ENCODE measurements around the gene KLK14.

Gene KLK14, protein sequence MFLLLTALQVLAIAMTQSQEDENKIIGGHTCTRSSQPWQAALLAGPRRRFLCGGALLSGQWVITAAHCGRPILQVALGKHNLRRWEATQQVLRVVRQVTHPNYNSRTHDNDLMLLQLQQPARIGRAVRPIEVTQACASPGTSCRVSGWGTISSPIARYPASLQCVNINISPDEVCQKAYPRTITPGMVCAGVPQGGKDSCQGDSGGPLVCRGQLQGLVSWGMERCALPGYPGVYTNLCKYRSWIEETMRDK

DNA sequence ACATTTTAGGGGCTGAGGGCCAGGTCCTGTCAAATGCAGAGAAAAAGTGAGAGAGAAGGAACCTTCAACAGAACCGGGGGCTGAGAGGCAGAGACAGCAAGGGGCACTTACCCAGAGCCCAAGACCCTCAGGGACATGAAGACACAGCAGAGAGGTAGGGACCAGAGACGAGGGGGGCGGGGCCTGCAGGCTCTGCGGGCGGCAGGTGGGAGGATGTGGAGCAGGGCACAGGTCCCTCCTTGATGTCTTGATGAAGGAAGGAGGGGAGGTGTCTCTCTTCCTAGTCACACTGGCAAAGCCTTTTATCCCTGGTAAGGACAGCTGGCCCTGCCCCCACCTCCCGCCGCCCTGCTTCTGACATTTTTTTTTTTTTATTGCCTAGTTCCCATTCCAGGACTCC lies at the start of gene KLK14:
KLK14 (minus strand) TSS at position 277 of the 400 bp plus-strand sequence; CDS start at position 4, 273 bp downstream.
- no peak for DNase-seq

DNA sequence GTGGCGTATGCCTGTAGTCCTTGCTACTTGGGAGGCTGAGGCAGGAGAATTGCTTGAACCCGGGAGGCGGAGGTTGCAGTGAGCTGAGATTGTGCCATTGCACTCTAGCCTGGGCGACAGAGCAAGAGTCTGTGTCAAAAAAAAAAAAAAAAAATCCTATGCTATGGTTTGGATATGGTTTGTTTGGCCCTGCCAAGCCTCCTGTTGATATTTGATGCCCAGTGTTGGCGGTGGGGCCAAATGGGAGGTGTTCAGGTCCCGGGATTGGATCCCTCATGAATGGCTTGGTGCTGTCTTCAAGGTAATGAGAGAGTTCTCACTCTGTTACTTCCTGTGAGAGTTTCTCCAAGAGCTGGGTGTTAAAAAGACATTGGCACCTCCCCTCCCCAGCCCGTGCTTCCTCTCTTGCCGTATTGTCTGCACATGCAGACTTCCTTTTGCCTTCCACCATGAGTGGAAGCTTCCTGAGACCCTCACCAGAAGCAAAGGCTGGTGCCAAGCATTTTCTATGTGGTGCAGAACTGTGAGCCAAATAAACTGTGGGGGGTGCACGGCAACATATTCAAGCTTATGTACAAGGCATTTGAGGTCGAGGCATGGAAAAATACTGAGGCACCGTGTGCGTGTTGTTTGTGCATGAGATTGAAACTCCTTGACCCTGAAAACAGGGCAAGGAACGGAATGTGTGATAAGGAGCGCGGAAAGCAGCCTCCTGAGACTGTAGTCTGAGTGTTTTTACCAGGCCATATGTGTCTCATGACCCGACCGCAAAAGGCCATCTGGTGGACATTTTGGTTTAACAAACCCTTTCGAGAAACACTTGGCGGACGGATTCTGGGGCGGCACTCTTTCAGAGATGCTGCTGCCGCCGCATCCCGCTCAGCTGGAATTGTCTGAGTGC lies 49.3 kb upstream of the KLK14 start:
- DNase-seq = peak; percentile 40

DNA sequence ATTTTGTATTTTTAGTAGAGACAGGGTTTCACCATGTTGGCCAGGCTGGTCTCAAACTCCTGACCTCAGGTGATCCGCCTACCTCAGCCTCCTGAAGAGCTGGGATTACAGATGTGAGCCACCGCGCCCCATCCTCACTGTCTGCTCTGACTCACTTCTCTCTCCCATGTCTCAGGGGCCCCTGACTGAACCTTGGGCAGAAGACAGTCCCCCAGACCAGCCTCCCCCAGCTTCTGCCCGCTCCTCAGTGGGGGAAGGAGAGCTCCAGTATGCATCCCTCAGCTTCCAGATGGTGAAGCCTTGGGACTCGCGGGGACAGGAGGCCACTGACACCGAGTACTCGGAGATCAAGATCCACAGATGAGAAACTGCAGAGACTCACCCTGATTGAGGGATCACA lies 47.0 kb upstream of the KLK14 start:
- DNase-seq = no peak

DNA sequence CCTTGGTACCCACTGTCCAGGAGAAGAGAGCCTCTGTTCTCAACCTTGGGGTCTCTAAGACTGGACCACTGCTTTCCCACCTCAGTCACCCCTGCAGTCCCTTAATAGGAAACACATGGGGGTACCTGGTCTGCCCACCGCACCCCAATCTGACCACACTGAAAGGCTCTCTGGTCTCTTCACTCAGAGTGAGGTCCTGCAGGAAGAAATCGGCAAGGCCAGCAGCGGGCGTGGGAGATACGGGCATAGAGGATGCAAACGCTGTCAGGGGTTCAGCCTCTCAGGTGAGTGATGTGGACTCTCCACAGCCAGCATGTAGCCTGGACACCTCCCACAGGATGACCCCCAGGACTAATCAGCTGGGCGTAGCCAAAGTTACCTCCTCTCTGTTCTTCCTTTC lies 45.5 kb upstream of the KLK14 start:
- no peak for DNase-seq

DNA sequence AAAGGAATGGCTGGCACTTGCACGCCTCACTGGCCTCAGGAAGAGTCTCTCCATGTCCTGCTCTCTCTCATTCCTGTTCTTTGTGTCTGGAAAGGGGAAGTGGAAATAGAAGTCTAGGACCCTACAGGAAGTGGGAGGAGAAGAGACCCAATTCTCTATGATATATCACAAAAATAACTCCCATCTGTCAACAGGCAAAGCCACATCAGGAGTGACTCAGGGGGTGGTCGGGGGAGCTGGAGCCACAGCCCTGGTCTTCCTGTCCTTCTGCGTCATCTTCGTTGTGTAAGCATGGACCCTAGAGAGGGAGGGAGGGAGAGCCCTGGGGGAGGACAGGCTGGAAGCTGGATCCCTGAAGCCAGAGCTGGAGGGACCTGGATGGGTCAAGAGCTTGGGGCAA lies 45.1 kb upstream of the KLK14 start:
- no peak for DNase-seq

DNA sequence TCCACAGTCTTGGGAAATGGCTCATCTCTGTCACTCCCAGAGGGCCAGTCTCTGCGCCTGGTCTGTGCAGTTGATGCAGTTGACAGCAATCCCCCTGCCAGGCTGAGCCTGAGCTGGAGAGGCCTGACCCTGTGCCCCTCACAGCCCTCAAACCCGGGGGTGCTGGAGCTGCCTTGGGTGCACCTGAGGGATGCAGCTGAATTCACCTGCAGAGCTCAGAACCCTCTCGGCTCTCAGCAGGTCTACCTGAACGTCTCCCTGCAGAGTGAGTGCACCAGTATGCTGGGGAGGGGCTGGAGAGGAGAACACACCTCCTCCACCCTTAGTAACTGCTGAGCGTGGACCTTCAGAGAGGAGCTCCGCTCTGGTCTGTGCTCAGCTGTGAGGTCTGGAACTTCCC lies 44.3 kb upstream of the KLK14 start:
- DNase-seq = no peak

DNA sequence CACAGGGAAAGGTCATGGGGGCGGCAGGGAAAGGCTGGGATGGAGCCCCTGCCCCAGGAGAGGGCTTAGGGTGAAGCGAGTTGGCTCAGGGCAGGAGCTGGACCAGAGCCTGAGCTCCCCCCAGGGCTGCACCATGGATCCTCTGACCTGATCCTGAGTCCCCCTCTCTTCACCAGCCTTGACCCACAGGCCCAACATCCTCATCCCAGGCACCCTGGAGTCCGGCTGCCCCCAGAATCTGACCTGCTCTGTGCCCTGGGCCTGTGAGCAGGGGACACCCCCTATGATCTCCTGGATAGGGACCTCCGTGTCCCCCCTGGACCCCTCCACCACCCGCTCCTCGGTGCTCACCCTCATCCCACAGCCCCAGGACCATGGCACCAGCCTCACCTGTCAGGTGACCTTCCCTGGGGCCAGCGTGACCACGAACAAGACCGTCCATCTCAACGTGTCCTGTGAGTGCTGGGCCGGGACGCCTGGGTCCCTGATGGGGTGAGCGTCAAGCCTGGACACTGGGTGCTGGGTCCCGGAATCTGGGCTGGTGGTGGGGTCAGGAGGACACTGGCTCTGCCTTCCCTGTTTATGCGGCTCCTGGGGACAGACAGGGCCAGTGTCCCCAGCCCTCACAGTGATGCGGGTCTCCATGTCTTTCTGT lies 42.9 kb upstream of the KLK14 start:
- no peak for DNase-seq

DNA sequence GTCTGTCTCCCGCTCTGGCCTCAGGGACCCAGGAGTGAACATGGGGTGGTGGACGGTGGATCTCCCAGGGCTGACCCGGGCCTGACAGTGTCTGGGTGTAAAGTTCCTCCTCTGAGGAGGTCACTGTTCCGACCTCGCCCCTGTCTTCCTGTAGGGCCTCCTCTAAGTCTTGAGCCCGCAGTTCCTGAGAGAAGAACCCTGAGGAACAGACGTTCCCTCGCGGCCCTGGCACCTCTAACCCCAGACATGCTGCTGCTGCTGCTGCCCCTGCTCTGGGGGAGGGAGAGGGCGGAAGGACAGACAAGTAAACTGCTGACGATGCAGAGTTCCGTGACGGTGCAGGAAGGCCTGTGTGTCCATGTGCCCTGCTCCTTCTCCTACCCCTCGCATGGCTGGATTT lies 42.0 kb upstream of the KLK14 start, which contains the start of gene SIGLEC9:
SIGLEC9 (plus strand) TSS at position 178 of the 400 bp plus-strand sequence; CDS start at position 247, 69 bp downstream.
- no peak for DNase-seq

DNA sequence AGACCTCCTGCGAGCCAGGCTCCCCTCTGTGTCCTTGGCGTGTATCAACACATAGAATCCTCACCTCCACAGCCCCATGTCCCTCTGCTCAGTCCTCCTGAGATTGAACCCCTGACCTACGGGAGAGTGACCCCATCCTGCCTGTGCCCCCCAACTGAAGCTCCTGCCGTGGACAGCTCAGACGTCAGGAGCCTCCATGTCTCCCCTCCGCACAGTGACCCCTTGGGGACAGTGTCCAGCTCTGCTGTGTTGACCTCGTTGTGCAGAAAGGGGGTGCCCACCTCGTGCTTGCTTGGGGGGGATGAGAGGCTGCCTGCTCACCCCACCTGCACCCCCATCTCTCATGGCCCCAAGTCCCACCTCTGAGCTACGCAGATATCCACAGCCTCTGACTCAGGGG lies 41.5 kb upstream of the KLK14 start:
- no peak for DNase-seq

DNA sequence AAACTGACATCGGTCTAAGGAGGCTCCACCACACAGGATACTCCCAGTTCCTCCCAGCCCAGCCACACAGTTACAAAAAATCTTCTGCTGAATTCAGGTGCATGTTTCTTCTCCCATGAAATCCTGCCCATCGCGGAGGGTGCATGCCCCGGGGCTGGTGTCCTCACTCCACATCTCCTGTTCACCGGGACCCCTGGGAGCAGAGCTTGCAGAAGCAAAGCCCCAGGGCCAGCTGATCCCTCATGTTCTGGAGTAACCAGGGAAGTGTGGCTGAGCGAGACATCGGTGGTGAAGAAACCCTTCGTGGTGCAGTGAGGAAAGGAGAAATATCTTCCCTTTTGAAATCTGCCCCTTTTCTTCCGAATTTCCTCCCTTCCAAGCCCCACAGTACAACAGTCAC lies 41.1 kb upstream of the KLK14 start:
- no peak for DNase-seq

DNA sequence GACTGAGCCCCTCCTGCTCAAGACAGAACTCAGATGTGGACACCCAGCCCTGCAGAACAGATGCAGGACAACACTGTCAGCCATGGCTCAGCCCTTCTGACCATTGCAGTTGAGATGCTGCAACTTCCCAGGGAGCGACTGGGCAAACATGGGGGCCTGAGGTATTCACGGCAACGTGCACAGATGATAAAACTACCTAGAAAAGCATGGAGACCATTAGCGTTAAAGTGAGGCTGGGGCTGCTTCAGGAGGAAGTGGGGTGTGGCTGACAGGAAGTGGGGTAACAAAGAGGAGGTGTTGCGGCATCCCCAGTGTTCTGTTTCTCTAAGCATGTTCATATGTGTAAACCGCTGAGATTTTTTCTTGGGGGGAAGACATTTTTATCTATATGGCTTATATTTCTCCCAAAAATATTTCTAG lies 40.7 kb upstream of the KLK14 start:
- DNase-seq = peak; percentile 63

DNA sequence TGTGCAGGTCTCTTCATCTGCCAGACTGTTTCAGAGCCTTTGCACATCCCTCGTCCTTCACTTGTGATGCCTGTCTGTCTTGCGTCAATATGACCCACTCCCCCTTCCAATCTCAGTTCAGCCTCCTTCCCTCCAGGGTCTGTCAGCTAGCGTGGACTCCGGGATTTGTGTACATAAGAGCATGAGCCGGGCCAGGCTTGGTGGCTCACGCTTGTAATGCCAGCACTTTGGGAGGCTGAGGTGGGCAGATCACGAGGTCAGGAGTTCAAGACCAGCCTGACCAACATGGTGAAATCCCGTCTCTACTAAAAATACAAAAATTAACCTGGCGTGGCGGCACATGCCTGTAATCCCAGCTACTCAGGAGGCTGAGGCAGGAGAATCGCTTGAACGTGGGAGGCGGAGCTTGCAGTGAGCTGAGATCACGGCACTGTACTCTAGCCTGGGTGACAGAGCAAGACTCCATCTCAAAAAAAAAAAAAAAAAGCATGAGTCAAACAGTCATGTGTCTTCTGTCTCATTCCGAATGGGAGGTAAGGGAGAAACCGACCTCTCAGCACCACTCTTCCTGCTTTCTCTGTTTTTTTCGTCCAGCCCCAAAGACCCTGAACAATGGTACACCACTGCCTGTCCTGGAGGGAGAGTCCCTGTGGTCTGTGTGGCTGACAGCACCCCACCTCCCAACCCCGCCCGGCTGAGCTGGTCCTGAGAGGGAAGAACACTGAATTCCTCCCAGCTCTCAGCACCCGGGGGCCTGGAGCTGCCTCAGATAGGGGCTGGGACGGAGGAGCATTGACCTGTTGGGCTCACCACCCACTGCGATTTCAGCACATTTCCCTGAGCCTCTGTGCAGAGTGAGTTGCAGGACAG lies 39.7 kb upstream of the KLK14 start:
- no peak for DNase-seq

DNA sequence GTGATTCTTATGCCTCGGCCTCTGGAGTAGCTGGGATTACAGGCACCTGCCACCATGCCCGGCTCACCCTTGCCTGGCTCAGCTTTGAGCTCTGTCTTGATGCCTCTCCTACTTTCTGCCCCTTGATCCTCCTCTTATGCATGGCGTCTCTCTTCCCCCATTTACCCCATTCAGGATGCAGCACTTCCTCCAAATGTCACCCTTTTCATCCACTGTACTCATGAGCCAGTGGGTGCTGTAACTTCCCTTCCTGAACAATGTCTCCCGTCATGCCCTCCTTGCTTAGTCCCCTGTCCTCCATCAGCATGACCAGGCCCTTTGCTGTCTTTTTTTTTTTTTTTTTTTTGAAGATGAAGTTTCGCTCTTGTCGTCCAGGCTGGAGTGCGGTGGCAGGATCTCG lies 38.6 kb upstream of the KLK14 start:
- no peak for DNase-seq

DNA sequence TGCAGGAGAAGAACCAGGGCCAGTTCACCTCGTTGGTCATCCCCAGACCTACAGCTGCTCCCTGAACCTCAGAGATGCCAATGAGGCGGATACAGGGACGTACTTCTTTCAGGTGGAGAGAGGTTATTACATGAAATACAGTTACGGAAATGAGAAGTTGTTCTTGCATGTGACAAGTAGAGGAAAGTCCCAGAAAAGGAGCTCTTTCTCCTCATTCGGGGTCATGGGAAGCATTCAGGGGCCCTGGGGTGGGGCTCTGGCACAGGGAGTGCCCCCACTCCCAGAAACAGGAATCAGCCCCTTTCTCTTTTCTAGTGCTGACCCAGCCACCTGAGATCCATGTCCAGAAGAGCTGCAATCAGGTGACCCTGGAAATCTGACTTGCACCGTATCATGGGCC lies 37.5 kb upstream of the KLK14 start:
- no peak for DNase-seq

DNA sequence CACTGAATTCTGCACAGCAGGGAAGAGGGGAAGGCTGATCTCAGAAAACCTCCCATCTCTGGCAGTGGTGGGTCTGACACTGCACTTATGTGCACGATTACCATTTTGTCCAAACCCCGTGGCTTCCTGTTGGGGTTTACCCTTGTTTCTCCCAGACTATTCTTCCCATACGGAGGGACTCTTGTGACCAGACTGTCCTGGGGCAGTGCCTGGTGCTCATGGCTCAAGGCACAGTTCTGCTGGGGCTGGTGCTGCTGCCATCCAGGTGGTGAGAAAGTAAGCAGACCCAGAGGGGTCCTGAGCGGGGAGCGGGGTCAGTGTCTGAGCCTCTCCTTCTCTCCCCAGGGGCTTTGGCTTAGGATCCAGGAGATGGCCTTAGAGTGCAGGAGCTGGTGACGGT lies 36.9 kb upstream of the KLK14 start:
- no peak for DNase-seq

DNA sequence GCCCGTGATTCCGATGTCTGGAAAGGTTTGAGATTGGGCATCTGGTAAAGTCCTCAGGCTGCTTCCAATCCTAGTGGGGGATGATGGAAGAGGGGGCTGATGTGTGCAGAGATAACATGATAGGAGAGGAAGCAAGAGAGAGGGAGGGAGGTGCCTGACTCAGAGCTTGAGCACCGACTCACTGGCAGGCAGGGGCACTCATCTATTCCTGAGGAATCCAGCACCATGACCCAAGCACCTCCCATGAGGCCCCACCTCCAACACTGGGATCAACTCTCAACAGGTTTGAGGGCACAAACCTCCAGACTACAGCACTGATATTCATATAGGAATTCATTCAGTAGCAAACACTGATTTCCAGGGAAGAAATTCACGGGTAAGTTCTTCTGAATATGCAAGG lies 36.4 kb upstream of the KLK14 start:
- no peak for DNase-seq

DNA sequence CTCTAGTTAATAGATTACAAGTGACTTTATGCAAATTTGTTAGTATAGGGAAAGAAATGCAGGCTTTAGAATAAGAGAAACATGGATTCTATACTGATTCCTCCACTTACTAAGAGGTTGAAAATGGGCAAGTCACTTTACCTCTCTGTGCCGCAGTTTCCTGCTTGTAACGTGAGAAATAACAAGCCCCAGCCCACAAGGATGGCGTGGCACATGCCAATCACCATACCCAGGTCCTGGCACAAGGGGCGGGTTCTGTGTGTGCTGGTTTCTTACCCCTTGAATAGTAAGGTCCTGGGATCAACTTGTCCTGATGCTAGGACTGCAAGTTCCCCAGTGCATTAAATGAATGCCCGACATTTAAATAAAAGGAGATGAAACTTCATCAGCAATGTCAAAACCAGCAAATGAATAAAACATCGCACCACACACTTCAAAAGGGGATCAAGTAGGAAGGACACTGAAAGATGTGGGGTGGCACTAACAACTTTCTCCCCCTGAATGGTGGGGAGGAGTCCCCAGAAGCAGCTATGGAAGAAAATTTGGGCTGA lies 34.1 kb upstream of the KLK14 start:
- peak; percentile 38 for DNase-seq

DNA sequence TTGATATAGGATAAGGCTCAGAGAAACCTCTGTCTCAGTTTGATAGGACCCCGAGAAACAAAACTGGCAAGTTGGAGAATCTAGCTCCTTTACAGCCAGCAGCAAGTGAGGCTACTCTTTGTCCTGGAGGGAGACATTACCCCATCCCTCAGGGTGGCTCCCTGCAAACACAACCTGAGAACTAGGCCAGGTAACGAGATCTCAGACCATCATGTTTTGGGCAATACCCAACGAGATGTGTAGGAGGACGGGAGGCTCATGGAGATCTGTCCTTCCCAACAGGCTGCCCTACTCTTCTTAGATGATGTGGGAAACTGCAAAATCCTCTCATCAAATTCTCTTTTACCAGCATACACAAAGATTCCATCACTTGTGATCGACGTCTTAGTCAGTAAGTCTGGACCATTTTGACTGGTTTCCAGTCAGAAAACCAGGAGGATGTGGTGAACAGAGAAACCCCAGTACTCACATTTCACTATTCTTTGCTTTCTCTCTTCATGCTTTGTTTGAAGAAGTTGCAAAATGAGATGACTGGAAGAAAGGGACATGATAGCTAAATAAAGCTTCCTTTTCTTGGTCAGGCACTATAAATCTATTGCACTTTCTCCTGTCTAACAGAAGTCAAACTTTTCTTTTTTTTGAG lies 31.5 kb upstream of the KLK14 start:
- no peak for DNase-seq

DNA sequence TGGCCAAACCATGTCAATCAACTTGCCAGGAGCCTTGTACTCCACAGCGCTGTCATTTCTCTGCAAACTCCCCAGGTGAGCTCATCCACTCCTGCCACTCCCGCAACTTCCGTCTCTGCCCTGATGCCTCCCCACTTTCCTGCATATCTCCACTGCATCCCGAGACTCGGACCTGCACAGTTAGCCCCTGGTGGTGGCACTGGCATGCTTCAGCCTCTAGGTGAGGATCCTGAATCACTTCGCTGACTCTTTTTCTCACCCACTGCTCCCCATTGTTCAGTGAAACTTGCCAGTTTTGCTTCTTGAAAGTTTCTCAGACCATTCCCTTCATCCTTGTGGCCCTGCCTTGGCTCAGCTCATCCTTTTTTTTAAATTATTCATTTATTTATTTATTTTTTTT lies 28.9 kb upstream of the KLK14 start:
- no peak for DNase-seq

DNA sequence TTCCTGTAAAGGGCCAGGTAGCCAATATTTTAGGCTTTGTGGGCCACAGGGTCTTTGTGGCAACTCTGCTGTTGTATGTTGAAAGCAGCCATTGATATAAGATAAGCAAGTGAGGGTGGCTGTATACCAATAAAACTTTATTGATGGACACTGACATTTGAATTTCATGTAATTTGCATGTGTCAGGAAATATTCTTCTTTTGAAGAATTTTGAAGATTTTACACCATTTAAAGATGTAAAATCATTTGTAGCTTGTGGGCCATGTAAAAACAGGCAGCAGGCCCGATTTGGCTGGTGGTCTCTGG lies 27.9 kb upstream of the KLK14 start:
- no peak for DNase-seq

DNA sequence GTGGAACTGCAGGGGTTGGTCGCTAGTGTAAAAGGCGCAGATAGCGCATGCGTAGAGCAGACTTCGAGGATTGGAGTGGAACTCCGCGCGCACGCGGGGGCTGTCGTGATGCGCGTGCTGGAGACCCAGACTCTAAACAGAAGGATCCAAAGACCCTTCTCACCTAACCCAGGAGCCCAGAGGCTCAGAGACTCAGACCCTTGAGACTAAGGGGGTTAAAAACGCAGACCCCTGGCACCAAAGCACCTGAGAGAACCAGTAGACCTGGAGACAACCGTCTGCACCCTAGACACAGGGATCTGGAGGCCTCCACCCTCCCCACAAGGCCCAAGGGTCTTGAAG lies 26.1 kb upstream of the KLK14 start:
- no peak for DNase-seq
